GM12878 (cell line): ENCODE data around the gene NSL1. TPM values are rescaled to one million over a fixed set of nuclear protein-coding genes. Genes with fewer than 3 reads are reported as not detected.

ENCODE experiments used
- BRCA1 ChIP-seq: IDR thresholded peaks from 2 replicates; pipeline ENCODE4 v1.6.1; 2011; ENCODE audit warnings: low read depth, low read length, improper control_type of control experiment
- EZH2 ChIP-seq: IDR thresholded peaks from 2 replicates; pipeline ENCODE4 v1.6.1; 2012; ENCODE audit warnings: low read depth, mild to moderate bottlenecking, control low read depth, inconsistent platforms, low read length, borderline replicate concordance; ENCODE audit not compliant: control insufficient read depth
- FOXK2 ChIP-seq: fragments of 450-650 bp; IDR thresholded peaks from 2 replicates; pipeline ENCODE4 v1.6.1; 2017; ENCODE audit warnings: mild to moderate bottlenecking, moderate library complexity
- FOXM1 ChIP-seq: IDR thresholded peaks from 2 replicates; pipeline ENCODE4 v1.6.1; 2012; ENCODE audit warnings: low read depth, mild to moderate bottlenecking, inconsistent platforms, low read length, moderate library complexity
- IRF4 ChIP-seq: IDR thresholded peaks from 2 replicates; pipeline ENCODE4 v1.6.1; 2011; ENCODE audit warnings: low read depth, low read length
- KDM1A ChIP-seq: fragments of 200-600 bp; sonication (generic); IDR thresholded peaks from 2 replicates; pipeline ENCODE4 v1.6.1; 2016; ENCODE audit warnings: borderline replicate concordance
- MYB ChIP-seq: fragments of 150-350 bp; IDR thresholded peaks from 2 replicates; pipeline ENCODE4 v1.6.1; 2014; ENCODE audit warnings: mild to moderate bottlenecking, low read depth, low read length, borderline replicate concordance
- POLR2AphosphoS2 ChIP-seq: IDR thresholded peaks from 2 replicates; pipeline ENCODE4 v1.6.1; 2011; ENCODE audit warnings: low read depth, mild to moderate bottlenecking, low read length, improper control_type of control experiment, moderate library complexity
- POLR2AphosphoS5 ChIP-seq: IDR thresholded peaks from 2 replicates; pipeline ENCODE4 v1.6.1; 2011; ENCODE audit warnings: mild to moderate bottlenecking, low read length, inconsistent platforms
- RBBP5 ChIP-seq: fragments of 200-600 bp; sonication (generic); conservative IDR thresholded peaks from 2 replicates; pipeline ENCODE4 v1.6.1; 2016
- SIX5 ChIP-seq: IDR thresholded peaks from 2 replicates; pipeline ENCODE4 v1.6.1; 2011; ENCODE audit warnings: mild to moderate bottlenecking, low read depth, low read length, moderate library complexity; ENCODE audit not compliant: severe bottlenecking
- SMAD5 ChIP-seq: IDR thresholded peaks from 2 replicates; pipeline ENCODE4 v1.6.1; 2016; ENCODE audit warnings: antibody characterized with exemption, low read depth
- SPI1 ChIP-seq: IDR thresholded peaks from 2 replicates; pipeline ENCODE4 v1.6.1; 2011; ENCODE audit warnings: low read depth, mild to moderate bottlenecking, low read length, moderate library complexity, borderline replicate concordance; ENCODE audit not compliant: insufficient read depth
- YBX1 ChIP-seq: fragments of 450-650 bp; IDR thresholded peaks from 2 replicates; pipeline ENCODE4 v1.6.1; 2016; ENCODE audit warnings: antibody characterized with exemption
- ZNF384 ChIP-seq: IDR thresholded peaks from 2 replicates; pipeline ENCODE4 v1.6.1; 2012; ENCODE audit warnings: low read depth, mild to moderate bottlenecking, low read length, improper control_type of control experiment, borderline replicate concordance
- polyA plus RNA-seq, 11 experiments: library from polyadenylated mRNA; depleted of rRNA in 4 of 11; unstranded in 6 of 11; stranded (reverse) in 5 of 11; fragments of >200 nt; fragmentation: Nextera tagmentation in 4 of 11; fragmentation: Illumina TruSeq in 1 of 11; extraction: Ambion mirVana in 4 of 11; extraction: Trizol in 1 of 11; gene quantifications; 1 replicate in 1 of 11; 2 replicates in 10 of 11; pipeline versions ENCODE4 v1.2.1 to v1.2.3, GENCODE V29; 2011 to 2016; ENCODE audit warnings: inconsistent platforms in 2 of 11, missing spikeins in 2 of 11, low read depth in 1 of 11
- total RNA-seq, 4 experiments: library from RNA; depleted of rRNA in 3 of 4; stranded (reverse); fragments of >200 nt in 3 of 4; fragmentation: Illumina TruSeq in 1 of 4; extraction: Trizol in 1 of 4; gene quantifications; 2 replicates each; pipeline versions ENCODE4 v1.2.1 to v1.2.3, GENCODE V29; 2013 to 2021
- TF ChIP-seq, protein P1 (sequence below), 3 experiments: IDR thresholded peaks in 2 of 3; conservative IDR thresholded peaks in 1 of 3; 2 replicates each; pipeline ENCODE4 v1.5.1; 2011; ENCODE audit warnings: low read depth in 3 of 3, low read length in 3 of 3, mild to moderate bottlenecking in 3 of 3, control low read depth in 2 of 3, moderate library complexity in 2 of 3, inconsistent platforms in 1 of 3, mixed read lengths in 1 of 3; ENCODE audit not compliant: control insufficient read depth in 2 of 3, insufficient read depth in 1 of 3; ENCODE audit errors: extremely low read depth in 1 of 3
- TF ChIP-seq, protein P2 (sequence below): fragments of 450-650 bp; IDR thresholded peaks from 2 replicates; pipeline ENCODE4 v1.6.1; 2017; ENCODE audit warnings: mild to moderate bottlenecking
- TF ChIP-seq, protein P3 (sequence below): IDR thresholded peaks from 2 replicates; pipeline ENCODE4 v1.6.1; 2011; ENCODE audit warnings: borderline replicate concordance, low read depth, mild to moderate bottlenecking, moderate library complexity, low read length; ENCODE audit not compliant: insufficient read depth, poor library complexity, severe bottlenecking
- TF ChIP-seq, protein P4 (sequence below): fragments of 150-350 bp; IDR thresholded peaks from 2 replicates; pipeline ENCODE4 v1.6.1; 2016; ENCODE audit warnings: low read depth, low read length

Gene NSL1
- total and polyA plus RNA-seq, 10 of the 15 experiments (the other 5 are each of a cell fraction or from before 2014, with no cell fraction given): 36.7 to 74.2 (median 46.4) TPM

DNA sequence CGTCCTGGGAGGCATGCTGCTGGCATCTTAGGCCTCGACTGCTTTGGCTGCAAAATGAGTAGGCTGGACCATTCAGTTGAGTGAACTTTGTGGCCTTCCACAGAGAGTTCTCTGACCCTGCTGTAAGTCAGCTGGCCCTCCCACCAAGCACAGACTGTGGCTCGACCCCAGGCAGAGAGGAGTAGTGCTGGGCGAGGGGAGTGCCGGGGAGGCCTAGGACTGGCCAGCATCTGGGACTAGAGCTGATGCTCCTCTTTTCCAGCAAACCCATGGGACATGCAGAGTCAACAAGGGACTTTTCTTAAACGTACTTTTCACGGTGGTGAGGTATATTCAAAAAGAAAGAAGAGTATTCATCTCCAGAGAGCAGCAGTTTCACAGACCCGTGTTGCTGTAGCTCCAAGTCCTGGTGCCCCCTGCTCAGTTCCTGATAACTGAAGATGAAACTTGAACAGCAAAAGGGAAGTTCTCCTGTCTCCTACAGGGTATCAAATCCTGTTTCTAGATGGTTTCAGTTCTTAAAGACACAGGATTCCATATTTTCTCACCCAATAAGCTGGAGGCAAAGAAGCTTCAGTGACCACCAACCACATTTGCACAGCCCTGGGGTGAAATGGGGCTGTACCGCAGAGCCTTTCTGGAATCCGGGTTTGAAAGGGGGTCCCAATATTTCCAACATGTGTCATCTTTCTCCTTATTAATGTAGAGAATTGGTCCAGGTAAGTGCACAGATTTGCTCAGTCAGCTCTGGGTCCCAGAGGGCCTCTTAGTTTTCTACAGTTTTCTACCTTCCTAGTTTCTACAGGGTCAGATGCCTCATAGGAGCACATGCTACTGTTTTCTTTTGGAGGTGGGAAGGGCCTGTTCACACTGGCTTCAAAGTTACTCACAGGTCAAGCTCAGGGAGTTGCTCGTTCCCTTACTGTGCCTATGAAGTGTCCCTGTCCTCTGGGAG, 112.8 kb downstream of the NSL1 start (continued):
- peak; percentile 95; the same call in 1 of the 2 replicates for TF ChIP-seq FOXM1
- TF ChIP-seq, protein P1, sequence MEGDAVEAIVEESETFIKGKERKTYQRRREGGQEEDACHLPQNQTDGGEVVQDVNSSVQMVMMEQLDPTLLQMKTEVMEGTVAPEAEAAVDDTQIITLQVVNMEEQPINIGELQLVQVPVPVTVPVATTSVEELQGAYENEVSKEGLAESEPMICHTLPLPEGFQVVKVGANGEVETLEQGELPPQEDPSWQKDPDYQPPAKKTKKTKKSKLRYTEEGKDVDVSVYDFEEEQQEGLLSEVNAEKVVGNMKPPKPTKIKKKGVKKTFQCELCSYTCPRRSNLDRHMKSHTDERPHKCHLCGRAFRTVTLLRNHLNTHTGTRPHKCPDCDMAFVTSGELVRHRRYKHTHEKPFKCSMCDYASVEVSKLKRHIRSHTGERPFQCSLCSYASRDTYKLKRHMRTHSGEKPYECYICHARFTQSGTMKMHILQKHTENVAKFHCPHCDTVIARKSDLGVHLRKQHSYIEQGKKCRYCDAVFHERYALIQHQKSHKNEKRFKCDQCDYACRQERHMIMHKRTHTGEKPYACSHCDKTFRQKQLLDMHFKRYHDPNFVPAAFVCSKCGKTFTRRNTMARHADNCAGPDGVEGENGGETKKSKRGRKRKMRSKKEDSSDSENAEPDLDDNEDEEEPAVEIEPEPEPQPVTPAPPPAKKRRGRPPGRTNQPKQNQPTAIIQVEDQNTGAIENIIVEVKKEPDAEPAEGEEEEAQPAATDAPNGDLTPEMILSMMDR (IDR thresholded peaks at IDR 0.05 in 2 of 3, conservative IDR thresholded peaks at IDR 0.05 in 1 of 3; ENCODE audit: control insufficient read depth in 2 of 3, extremely low read depth in 1 of 3, insufficient read depth in 1 of 3, low read depth in 3 of 3, low read length in 3 of 3): no peak
- TF ChIP-seq, protein P2, sequence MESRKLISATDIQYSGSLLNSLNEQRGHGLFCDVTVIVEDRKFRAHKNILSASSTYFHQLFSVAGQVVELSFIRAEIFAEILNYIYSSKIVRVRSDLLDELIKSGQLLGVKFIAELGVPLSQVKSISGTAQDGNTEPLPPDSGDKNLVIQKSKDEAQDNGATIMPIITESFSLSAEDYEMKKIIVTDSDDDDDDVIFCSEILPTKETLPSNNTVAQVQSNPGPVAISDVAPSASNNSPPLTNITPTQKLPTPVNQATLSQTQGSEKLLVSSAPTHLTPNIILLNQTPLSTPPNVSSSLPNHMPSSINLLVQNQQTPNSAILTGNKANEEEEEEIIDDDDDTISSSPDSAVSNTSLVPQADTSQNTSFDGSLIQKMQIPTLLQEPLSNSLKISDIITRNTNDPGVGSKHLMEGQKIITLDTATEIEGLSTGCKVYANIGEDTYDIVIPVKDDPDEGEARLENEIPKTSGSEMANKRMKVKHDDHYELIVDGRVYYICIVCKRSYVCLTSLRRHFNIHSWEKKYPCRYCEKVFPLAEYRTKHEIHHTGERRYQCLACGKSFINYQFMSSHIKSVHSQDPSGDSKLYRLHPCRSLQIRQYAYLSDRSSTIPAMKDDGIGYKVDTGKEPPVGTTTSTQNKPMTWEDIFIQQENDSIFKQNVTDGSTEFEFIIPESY: no peak
- peak; percentile 80; the same call in 1 of the 2 replicates for TF ChIP-seq MYB
- peak; percentile 95 for TF ChIP-seq SPI1
- TF ChIP-seq SMAD5: no peak
- no peak for TF ChIP-seq YBX1
- no peak for TF ChIP-seq EZH2
- no peak for TF ChIP-seq POLR2AphosphoS2
- TF ChIP-seq BRCA1: no peak
- TF ChIP-seq, protein P3, sequence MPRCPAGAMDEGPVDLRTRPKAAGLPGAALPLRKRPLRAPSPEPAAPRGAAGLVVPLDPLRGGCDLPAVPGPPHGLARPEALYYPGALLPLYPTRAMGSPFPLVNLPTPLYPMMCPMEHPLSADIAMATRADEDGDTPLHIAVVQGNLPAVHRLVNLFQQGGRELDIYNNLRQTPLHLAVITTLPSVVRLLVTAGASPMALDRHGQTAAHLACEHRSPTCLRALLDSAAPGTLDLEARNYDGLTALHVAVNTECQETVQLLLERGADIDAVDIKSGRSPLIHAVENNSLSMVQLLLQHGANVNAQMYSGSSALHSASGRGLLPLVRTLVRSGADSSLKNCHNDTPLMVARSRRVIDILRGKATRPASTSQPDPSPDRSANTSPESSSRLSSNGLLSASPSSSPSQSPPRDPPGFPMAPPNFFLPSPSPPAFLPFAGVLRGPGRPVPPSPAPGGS: peak; percentile 79
- no peak for TF ChIP-seq ZNF384
- peak; percentile 100 for TF ChIP-seq IRF4
- no peak for TF ChIP-seq FOXK2
- no peak for TF ChIP-seq SIX5
- TF ChIP-seq POLR2AphosphoS5: no peak
- TF ChIP-seq RBBP5: no peak
- no peak for TF ChIP-seq KDM1A
- TF ChIP-seq, protein P4, sequence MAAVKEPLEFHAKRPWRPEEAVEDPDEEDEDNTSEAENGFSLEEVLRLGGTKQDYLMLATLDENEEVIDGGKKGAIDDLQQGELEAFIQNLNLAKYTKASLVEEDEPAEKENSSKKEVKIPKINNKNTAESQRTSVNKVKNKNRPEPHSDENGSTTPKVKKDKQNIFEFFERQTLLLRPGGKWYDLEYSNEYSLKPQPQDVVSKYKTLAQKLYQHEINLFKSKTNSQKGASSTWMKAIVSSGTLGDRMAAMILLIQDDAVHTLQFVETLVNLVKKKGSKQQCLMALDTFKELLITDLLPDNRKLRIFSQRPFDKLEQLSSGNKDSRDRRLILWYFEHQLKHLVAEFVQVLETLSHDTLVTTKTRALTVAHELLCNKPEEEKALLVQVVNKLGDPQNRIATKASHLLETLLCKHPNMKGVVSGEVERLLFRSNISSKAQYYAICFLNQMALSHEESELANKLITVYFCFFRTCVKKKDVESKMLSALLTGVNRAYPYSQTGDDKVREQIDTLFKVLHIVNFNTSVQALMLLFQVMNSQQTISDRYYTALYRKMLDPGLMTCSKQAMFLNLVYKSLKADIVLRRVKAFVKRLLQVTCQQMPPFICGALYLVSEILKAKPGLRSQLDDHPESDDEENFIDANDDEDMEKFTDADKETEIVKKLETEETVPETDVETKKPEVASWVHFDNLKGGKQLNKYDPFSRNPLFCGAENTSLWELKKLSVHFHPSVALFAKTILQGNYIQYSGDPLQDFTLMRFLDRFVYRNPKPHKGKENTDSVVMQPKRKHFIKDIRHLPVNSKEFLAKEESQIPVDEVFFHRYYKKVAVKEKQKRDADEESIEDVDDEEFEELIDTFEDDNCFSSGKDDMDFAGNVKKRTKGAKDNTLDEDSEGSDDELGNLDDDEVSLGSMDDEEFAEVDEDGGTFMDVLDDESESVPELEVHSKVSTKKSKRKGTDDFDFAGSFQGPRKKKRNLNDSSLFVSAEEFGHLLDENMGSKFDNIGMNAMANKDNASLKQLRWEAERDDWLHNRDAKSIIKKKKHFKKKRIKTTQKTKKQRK: no peak
